Measurements from ENCODE around the gene GHRHR.

GHRHR gene

DNA sequence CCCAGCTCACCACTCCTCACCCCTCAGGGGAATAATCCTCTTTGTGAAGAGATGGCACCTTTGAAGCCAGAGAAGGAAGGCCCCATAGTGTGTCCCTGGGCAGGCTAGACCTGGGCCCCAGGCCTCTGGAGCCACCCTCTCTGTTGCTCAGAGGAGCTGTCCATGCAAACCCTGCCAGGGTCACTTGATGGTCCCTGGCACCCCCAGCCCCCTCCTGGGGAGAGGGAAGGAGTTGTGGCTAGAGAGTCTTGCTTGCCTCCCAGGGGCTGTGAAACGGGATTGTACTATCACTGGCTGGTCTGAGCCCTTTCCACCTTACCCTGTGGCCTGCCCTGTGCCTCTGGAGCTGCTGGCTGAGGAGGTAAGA lies 5.8 kb downstream of the GHRHR start:
- no peak for DNase-seq

DNA sequence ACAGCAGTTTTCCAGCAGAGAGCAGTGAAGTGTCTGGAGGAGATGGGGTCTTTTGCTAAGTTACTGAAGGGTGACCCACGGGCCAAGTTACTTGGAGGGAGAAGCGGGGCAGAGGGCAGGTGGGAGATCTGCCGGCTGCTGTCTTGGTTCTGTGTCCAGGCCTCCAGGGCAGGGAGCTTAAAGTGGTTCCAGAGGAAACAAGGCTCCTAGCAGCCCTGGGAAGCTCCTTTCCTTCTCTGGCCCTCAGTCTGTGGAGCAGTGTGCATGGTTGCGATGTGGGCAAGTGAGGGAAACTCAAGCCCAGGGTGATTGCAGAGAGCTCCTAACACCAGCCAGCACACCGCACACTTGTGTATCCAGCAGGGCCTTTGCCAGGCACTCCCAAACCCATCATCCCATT lies 6.3 kb downstream of the GHRHR start:
- DNase-seq, result no peak

DNA sequence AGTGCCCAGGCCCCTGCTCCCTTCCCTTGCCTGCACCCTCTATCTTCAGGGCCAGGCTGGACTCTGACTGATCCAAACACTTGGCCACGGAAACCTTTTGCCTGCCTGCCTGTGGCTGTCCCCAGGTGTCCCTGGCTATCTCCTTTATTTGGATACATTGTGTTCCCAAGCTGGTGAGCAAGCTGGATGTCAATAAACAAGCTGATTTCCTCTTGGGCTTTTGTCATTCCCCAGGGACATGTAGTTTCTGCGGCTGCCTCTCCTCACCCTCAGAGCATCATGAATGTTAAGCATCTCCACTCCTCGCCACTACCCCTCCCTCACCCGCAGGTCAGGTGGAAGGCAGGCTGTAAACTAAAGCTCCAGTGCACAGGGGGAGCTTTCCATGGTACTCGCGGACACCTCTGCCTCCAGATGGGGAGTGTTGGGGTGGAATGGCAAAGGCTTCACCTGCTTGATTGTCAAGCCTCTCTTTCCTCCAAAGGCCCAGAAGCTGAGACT lies 6.9 kb downstream of the GHRHR start:
- DNase-seq, result no peak

DNA sequence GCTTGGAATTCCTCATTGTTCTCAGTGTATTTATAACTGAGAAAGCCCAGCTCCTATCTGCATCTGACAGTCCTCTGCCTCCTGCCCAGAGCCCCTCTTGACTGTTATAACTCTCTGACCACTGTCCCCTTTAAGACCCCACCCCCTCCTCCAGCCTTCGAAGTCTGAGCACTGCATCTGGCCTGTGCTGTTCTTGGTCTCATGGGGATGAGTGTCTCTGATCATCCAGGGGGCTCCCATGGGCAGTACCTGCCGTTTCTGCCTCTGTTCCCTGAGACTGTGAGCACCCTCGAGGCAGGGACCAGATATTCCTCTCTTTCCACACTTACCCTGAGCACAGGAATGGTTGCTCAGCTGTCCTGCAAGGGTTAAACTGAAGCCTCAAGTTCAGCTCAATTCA lies 7.7 kb downstream of the GHRHR start:
- no peak for DNase-seq

DNA sequence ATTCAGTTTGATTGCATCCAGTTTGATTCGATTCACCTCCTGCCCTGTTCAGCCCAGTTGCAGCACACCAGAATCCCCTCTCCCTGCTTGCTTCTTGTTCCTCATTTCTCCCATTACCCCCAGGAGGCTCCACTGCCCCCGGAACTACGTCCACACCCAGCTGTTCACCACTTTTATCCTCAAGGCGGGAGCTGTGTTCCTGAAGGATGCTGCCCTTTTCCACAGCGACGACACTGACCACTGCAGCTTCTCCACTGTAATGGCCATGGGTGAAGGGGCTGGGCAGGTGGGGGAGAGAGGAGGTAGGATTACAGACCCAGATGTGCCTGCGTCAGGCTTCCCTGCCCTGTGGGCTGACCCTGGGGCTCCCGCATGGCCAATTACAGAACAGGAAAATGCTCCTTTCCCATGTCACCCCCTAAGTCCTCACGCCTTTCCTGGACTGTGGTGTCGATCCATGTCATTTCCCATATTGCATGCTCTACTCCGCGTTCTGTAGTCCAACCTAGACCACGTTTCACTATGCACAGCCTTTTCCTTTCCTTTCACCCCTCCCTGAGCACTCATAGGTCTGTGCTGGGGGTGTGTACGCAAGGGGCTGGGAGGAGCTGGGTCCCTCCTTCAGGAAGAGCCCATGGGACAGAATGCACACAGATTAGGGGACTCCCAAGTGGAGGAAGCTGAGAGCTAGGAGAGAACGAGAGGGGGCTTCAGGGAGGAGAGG lies 8.2 kb downstream of the GHRHR start:
- DNase-seq, result no peak

DNA sequence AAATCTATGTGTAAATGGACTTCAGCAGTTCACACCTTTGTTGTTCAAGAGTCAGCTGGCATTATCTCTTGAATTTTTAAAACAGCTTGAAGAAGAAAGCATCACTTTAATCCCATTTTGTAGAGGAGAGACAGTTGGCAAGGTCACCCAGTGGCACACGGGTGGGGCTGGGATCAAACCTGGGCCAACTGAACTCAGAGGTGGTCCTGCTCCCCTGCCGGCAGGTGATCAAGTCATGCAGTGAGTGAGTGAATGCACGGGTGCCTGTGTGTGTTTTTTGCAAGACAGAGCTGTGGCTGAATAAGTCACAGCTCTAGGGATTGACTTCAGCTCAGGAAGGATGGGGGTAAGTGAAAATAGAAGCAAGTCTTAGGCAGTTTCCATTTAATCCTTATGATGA lies 9.5 kb downstream of the GHRHR start:
- no peak for DNase-seq

DNA sequence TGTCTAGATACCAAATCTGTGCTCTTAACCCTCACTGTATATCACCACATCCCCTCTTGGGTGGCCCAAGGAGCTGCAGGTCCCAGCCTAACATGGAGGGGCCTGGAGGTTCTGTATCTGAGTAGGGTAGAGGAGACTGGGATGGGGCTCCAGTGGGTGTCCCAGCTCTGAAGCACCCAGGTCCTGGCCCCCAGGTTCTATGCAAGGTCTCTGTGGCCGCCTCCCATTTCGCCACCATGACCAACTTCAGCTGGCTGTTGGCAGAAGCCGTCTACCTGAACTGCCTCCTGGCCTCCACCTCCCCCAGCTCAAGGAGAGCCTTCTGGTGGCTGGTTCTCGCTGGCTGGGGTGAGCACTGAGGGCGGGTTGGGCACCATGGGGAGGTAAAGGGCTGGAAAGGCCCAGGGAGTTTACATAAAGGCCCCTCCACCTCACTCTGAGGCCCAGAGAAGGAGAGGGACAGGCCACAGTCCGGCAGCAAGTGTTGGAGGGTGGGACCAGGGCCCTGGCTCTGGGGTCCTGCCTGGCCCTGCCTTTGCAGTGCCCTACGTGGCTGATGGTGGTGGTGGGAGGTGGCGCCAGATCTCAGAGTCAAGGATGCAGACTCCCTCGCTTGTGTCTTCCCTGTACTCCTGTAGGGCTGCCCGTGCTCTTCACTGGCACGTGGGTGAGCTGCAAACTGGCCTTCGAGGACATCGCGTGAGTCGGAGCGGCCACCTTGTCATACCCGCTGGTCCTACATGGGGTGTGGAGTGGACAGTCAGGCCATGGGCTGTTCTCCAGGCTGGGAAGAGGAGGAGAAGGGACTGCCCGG lies 10.2 kb downstream of the GHRHR start:
- no peak for DNase-seq

DNA sequence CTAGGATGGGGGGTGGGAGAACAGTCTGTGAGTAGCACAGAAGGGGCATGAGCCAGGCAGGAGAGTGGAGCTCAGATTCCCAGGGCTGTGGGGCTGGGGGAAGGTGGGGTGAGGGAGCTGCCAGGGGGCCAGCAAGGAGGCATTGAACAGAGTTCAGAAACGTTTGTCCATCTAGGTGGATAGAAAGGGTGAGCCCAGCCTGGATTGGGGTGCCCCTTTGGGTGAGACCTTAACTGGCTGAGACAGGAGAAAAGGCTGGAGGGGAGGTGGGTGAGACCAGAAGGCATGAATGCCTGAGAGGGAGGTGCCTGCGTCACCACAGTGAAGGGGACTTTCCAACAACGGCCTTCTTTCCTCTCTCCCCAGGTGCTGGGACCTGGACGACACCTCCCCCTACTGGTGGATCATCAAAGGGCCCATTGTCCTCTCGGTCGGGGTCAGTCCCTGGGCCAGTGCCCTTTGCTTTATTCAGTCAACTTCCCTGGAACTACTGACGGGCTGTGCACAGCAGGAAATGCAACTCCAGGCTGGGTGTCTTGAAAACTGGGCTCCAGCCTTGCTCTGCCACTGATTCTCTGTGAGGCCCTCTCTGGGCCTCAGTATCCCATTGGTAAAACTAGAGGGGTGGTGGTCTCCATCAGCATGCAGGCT lies 11.0 kb downstream of the GHRHR start:
- no peak for DNase-seq

DNA sequence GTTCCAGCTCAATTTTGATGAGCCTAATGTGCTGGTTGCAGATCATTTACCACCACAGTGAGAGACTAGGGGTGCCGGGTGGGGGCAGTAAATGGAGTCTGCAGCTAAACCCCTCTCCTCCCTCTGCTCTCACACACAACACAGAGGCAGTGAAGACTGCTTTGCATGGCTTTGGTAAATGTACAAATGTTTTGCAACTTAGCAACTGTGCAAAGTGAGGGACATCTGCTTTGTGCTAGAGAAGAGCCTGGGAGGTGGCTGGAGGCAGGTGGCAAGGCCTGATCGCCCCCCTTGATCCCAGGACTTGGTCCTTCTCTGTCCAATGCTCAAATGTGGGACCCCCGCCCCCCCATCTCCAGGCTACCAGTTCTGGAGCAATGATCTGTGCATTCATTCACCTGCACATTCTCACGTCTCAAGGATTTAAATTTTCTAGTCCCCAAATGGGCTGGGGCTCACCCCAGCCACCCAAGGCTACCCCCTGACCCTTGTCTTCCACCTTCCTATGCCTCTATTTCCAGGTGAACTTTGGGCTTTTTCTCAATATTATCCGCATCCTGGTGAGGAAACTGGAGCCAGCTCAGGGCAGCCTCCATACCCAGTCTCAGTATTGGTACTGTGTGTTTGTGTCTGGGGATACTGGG lies 11.6 kb downstream of the GHRHR start:
- DNase-seq, result no peak

DNA sequence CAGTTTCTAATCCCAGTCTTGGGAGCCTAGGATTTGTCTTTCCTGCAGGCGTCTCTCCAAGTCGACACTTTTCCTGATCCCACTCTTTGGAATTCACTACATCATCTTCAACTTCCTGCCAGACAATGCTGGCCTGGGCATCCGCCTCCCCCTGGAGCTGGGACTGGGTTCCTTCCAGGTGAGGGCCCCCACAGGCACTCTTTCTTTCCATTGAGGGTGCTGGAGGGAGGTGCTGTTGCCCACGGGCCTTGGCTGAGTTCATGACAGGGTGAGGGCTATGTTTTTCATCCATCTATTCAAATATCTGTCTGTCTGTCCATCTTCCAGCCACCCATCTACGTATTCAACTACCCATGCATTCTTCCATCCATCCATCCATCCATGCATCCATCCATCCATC lies 12.6 kb downstream of the GHRHR start:
- DNase-seq, result no peak

DNA sequence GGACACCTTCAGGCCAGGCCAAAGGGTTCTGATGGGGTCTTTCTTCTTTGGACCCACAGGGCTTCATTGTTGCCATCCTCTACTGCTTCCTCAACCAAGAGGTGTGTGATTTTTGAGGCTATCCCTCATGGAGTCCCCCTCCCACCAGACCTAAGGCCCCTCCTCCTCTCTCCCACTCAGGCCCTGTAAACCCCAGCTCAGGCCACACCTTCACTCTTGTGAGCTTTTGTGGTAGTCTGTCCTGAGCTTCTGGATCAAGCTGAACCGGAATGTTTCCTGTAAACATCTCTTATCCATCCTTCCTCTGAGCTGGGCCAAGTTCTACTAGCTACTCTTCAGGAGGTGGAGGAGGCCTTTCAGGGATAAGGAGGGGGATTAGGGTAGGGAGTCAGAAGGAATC lies 13.5 kb downstream of the GHRHR start:
- DNase-seq, result no peak

DNA sequence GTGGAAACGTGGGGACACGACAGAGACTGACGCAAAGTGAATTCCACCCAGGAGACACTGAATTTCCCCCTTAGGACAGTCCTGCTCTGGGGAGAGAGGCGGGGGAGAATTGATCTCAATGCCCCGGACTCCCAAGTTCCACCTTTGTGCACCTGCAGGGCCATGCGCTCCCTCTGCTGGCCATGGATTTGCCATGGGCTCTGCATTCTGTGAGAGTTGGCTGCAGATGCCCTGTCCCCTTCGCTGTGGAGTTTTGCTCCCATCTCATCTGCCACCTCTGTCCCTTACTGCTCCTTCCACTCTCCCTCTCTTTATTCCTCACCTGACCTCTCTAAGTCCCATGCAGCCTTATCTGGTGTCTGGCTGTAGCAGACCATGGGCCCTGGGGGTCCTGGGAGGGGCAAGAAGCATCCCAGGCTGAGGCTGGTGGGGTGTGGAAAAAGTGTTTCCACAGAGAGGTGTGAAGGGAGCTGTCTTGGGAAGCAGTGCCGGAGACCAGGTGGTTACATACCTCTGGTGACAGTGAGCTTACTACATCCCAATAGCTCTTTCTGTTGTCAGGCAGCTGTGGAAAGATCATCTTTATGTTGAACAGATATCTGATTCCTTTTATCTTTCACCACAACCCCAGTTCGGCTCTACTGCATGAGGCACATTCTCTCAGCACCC lies 14.3 kb downstream of the GHRHR start:
- DNase-seq, result no peak

DNA sequence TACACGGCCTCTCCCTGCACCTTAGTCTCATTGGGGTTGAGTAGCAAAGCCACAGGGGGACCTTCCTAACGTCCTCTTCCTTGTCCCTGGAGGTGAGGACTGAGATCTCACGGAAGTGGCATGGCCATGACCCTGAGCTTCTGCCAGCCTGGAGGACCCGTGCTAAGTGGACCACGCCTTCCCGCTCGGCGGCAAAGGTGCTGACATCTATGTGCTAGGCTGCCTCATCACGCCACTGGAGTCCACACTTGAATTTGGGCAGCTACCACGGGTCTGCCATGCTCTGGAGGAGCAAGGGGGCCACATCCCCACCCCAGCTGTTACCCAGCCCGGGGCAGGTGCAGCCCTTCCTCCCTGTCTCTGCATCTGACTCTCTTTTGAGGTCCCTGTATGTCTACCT lies 15.3 kb downstream of the GHRHR start:
- DNase-seq, result no peak

DNA sequence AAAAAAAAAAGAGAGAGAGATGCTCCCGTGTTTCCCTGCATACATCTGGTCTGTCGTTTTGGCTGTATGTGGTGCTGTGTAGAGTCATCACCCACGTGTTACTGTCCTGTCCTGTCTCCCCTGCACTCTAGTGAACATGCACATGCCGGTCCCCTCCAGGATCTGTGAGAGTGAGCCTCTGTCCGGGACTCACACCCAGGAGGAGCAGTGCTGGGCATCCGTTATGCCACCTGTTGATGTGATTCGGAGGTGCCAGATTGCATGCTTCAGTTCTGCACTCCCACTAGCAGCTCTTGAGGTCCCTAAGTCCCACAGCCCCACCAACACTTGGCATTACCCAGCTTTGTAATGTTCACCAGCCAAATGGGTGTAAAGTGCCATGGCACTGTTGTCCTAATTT lies 16.4 kb downstream of the GHRHR start:
- no peak for DNase-seq

DNA sequence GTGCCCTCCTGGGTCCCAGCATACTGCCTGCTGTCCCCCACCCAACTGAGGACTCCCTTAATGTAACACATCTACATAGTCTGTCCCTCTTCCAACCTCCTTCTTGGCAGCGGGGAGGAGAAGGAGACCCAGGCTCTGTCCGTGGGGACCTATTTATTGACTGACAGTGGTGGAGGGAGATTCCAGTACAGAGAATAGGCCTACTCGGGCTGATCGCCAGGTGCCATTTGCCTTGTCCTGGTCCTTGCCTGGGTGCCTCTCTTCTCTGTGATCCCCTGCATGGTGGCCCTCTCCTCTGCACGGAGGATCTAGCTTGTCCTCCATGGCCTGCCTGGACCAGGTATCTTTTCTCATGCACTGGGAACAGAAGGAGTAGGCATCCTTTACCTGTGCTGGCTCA lies 17.0 kb downstream of the GHRHR start:
- no peak for DNase-seq

DNA sequence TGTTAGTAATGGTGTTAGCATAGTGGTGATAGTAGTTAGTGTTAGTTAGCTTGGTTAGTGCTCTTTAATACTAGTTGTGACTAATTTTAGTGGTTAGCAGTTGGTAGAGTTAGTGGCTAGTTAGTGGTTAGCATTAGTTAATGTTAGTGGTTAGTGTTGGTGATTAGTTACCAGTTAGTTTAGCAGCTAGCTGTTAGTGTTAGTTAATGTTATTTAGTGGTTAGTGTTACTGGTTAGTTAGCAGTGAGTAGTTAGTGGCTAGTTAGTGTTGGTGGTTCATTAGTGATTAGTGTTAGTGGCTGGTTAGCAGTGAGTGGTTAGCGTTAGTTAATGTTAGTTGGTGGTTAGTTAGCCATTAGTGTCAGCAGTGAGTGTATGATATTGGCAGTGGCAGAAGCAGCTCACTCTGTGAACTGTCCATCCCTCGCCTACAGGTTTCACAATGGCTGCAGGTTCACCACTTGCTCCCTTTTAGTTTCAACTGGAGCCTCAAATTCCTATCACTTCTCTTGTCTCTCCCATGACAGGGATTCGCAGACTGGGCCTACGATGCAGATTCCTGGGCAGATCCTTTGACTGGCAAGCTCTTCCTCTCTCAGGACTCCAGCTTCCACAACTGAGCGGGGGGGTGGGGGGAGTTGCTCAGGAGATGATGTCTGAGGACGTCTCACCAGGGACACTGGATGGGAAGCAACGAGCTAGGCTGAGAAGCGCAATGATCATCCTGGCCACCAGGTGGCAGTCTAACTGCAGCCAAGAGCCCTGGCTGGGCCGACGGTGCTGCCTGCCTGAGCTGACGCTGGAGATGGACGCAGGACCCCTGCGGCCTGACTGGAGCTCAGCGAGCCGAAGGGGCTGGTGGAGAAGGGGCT lies 19.5 kb downstream of the GHRHR start:
- no peak for DNase-seq

DNA sequence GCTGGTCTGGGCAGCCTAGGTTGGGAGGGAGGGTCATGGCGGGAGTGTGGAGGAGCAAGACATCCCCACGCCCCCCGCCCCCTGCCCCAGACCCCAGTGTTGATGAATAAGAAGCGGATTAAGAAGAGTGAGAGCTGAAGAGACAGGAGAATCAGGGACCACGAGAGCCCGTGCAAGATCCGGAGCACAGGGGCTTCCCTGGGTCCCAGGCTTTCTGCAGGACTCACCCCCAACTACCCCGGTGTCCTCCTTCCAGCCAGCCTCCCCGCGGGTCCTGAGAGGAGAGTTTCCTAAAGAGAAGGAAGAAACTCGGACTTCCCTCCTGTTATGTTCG lies 20.1 kb downstream of the GHRHR start:
- DNase-seq, result no peak

DNA sequence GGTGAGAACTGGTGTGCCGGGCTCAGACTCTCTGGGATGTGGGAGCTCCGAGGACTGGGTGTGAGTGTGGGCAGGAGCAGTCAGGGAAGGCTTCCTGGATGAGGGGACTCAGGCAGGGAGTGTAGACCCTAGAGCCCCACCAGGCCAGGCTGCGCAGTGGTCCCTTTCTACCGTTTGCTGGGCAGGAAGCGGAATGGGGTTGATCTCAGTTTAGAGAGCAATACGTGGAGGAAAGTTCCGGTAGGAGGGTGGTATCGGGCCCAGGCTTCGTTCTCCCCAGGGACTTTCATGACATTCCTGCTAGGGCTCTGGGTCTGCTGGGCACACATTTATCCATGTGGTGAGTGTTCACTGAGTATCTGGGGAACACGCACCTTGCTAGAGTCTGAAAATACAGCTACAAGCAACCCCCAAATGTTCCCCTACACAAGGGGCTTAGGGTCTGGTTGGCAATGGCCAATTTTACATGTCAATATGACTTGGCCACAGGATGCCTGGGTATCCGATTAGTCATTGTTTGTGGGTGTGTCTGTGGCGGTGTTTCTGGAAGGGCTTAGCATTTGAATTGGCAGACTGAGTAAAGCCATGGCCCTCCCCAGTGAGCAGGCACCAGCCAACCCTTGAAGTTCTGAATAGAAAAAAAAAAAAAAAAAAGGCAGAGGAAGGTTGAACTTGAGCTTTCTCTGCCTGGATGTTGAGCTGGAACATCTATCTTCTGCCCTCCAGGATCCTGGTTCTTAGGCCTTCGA lies 20.8 kb downstream of the GHRHR start:
- no peak for DNase-seq

DNA sequence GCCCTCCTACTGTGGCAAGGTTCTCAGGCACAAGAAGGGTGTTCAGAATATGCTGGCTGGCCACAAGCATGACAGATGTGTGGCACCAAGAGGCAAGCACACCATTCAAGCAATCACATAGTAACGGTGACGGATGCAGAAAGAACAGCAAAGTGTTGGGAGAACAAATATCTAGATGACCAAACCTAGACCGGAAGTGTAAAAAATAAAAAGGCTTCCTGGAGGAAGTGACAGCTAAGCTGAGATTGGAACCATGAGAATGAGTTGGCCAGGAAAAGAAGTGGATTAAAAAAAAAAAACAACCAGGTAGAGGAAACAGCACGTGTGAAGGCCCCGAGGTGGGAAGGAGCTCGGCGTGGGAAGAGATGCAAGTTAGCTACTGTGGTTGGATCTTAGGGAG lies 22.0 kb downstream of the GHRHR start:
- no peak for DNase-seq

DNA sequence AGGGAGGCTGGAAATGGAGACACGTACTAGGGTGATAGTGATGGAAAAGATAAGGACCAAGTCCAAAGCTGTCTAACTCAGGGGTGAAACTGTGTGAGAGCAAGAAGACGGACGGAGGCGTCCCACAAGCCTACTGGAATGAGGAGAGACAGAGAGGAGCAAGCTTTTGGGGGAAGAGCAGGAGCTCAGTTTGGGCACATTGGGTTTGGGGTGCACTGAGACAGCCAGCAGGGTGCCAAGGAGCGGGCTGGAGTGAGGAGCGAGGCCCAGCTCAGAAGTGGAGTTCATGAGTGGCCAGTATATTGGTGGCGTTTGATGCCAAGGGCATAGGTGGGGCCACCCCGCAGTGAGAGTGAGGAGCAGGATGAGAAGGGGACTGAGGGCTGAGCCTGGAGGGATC lies 22.6 kb downstream of the GHRHR start:
- no peak for DNase-seq

DNA sequence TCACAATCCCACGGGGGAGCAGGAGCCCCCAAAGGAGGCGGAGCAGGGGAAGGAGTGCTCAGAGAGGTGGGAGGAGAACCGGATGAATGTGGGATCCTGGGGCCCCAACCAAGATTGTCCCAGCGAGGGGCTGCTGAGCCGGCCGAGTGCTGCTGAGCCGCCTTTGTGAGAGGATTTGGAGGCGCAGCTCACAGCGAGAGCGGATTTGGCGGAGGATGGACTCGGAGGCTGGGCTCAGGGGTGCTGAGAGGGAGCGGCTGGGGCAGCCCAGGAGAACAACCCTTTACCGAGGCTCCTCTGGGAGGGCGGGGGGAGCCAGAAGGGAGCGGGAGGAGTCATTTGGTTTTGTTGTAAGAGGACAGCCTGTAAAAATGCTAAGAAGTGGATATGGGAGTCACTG lies 23.0 kb downstream of the GHRHR start:
- DNase-seq, result no peak
